Gastrocnemius medialis (tissue), 4 donors: ENCODE data around the gene GPR37L1.

ENCODE experiments used
- POLR2A ChIP-seq, 2 donors: fragments of 450-650 bp; IDR thresholded peaks; one replicate each; pipeline ENCODE4 v1.6.1; 2017; ENCODE audit warnings: antibody characterized with exemption in 2 of 2, mild to moderate bottlenecking in 2 of 2, moderate library complexity in 2 of 2
- TF ChIP-seq, protein P1 (sequence below), 5 experiments: fragments of 450-650 bp in 3 of 5; fragments of 200-600 bp in 2 of 5; sonication (generic) in 2 of 5; IDR thresholded peaks in 4 of 5; conservative IDR thresholded peaks in 1 of 5; 1 replicate in 4 of 5; 2 replicates in 1 of 5; pipeline ENCODE4 v1.5.1; 2016 to 2019; ENCODE audit warnings: antibody characterized with exemption in 5 of 5, mild to moderate bottlenecking in 3 of 5, moderate library complexity in 3 of 5

DNA sequence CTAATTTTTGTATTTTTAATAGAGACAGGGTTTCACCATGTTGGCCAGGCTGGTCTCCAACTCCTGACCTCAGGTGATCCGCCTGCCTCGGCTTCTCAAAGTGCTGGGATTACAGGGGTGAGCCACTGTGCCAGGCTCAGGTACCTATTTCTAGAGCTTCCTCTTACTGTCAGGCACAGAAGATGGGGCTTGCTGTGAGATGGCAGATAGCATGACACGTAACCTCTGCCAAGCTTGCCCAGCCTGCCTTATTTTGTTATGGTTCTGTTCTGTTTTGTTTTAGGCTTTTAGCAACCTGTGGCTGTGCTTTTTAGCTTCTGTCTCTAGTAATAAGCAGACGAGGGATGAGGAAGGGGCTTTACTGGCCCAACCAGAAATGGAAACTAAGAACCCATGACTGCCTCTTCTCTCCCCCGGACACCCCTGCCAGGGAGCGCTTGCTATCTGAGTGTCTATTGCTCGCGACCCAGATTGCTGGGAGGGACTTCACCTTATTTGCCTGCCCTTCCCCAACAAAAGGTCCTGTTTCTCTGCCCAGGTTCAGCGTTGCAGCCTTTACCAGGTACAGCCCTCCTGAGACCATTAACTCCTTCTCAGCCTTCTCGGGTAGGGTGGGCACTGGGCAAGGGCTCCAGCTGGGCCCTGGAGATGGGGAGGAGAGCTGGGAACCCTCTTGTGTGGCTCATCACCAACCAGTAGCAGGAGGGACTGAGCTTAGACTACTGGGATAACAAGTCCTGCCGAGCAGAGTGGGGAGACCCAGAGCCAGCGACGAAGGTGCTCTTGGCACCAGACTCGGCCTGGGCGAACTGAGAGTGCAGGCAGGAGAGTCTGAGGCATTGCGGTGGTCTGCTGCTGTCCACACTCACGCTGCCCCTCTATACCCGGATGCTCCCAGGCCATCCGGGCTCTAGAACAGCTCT lies 57.4 kb downstream of the GPR37L1 start:
- TF ChIP-seq, protein P1, sequence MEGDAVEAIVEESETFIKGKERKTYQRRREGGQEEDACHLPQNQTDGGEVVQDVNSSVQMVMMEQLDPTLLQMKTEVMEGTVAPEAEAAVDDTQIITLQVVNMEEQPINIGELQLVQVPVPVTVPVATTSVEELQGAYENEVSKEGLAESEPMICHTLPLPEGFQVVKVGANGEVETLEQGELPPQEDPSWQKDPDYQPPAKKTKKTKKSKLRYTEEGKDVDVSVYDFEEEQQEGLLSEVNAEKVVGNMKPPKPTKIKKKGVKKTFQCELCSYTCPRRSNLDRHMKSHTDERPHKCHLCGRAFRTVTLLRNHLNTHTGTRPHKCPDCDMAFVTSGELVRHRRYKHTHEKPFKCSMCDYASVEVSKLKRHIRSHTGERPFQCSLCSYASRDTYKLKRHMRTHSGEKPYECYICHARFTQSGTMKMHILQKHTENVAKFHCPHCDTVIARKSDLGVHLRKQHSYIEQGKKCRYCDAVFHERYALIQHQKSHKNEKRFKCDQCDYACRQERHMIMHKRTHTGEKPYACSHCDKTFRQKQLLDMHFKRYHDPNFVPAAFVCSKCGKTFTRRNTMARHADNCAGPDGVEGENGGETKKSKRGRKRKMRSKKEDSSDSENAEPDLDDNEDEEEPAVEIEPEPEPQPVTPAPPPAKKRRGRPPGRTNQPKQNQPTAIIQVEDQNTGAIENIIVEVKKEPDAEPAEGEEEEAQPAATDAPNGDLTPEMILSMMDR (IDR thresholded peaks at IDR 0.05 in 4 of 5, conservative IDR thresholded peaks at IDR 0.05 in 1 of 5), result no peak
- TF ChIP-seq POLR2A (IDR thresholded peaks at IDR 0.05), result no peak
